Activated CD8-positive, alpha-beta memory T cell treated with anti-CD3 and anti-CD28 coated beads, Interleukin-2, amount 50 U/mL, for 4 hours (primary cell): ENCODE measurements around the gene PA2G4.
A peak's percentile ranks its signal among the peaks of the same experiment; 100 is the strongest.
"Not testable (repeated sequence)": the region's sequence is repeated elsewhere in the genome, so short reads cannot be mapped to it uniquely, and the experiment has no call there.

Experiments used
- DNase-seq: peaks from one replicate; pipeline ENCODE4 v3.0.0-alpha.2; 2020

The PA2G4 gene

GRCh38 chr12:56154818-56155217 lies 50.5 kb downstream of the PA2G4 start:
- no peak for DNase-seq

DNA sequence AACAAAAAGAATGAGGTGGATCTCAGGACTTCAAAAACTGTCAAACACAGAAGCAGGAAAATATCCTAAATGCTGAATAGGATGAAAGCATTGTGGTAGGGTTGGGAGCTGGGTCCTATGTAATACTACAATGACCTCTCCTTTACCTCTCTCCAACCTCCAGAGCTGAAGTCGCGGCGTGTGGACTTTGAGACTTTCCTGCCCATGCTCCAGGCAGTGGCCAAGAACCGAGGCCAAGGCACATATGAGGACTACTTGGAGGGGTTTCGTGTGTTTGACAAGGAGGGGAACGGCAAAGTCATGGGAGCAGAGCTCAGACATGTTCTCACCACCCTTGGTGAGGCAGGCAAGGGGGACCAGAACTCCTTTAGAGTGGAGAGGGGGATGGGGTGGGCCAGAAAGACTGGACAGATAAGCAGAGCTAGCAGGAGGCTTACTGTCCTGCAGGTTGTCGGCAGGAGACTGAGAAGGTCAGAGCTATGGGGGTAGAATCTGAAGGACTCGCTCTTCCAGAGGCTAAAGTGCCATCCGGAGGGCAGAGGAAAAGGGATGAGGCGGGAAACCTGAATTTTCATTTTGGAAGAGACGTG lies 51.0 kb downstream of the PA2G4 start:
- DNase-seq = no peak

GRCh38 chr12:56156464-56157200 lies 52.3 kb downstream of the PA2G4 start:
- not testable (repeated sequence) for DNase-seq

- peak; percentile 49 for DNase-seq
Measured at GRCh38 chr12:56157201-56158028, 53.1 kb downstream of the PA2G4 start.

- peak; percentile 88 for DNase-seq
Measured at GRCh38 chr12:56158029-56158925, 53.9 kb downstream of the PA2G4 start, which contains the start of gene MYL6. Gene MYL6, plus strand, starts transcription at chr12:56158359. Its CDS starts 43 bp downstream, at chr12:56158402.

GRCh38 chr12:56158926-56159461 lies 54.6 kb downstream of the PA2G4 start:
- no peak for DNase-seq

- no peak for DNase-seq
Measured at GRCh38 chr12:56159482-56160192, 55.3 kb downstream of the PA2G4 start.

DNA sequence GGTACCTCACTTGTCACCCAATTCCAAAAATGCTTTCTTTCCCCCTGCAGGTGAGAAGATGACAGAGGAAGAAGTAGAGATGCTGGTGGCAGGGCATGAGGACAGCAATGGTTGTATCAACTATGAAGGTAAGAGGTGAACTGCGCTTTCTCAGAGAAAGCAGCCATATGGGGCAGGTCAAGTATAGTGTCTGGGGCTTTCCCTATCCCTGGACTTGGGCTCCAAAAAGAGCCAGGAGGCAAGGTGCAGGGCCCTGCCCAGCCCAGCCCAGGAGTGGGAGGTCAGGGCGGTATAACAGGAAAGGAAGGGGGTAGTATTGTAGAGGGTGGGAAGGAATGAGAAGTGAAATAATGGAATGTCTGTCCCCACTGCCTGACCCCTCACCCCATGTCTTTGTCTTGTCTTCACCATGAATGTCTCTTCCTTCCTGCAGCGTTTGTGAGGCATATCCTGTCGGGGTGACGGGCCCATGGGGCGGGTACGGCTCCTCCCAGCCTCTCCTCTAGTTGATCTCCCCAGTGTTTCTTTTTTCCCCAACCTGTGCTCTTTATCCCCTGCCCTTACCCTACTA lies 55.9 kb downstream of the PA2G4 start:
- DNase-seq = peak; percentile 67

GRCh38 chr12:56160894-56161689 lies 56.7 kb downstream of the PA2G4 start:
- no peak for DNase-seq

DNA sequence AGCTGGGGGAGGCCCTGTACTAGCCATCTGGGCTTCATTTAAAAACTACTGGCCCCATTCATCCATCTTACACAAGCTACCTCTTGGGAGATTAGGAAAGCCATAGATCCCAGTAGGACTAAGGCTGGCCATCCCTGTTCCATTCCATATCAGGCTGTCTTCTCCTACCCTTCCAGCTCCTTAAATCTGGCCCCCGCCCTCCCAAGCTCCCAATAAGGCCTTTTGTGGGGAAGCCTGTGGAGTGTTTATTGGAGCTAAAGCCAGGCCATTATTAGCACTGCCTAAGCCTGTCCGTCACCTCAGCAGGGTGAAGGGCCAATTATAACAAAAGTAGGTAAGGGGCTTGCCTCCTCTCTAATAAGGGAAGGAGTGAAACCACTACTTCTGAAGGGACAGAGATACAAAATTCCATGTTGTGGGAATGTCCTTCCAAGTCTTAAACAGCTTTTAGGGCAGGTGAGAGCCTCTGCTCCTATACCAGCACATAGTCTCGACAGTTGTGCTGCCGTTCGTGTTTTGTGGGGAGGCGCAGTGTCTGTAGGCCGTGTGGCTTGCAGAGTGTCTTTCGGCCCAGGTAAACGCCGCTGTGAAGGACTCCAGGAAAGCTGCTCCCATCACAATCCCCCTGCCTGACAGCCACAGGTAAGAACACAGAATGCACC lies 57.5 kb downstream of the PA2G4 start:
- no peak for DNase-seq

GRCh38 chr12:56162468-56163290 lies 58.3 kb downstream of the PA2G4 start:
- no peak for DNase-seq
